MM.1S (cell line): ENCODE results near the gene ABCF3.

ENCODE experiments used
- EZH2 ChIP-seq: fragments of 300-600 bp; sonication (generic); optimal IDR thresholded peaks from 2 replicates; pipeline ENCODE3; 2017; ENCODE audit warnings: low read depth, mild to moderate bottlenecking, antibody characterized with exemption, low read length, mixed read lengths
- TF ChIP-seq, protein P1 (sequence below): fragments of 300-600 bp; sonication (generic); IDR thresholded peaks from 2 replicates; pipeline ENCODE4 v1.5.1; 2016; ENCODE audit warnings: antibody characterized with exemption, low read length, mixed read lengths

DNA sequence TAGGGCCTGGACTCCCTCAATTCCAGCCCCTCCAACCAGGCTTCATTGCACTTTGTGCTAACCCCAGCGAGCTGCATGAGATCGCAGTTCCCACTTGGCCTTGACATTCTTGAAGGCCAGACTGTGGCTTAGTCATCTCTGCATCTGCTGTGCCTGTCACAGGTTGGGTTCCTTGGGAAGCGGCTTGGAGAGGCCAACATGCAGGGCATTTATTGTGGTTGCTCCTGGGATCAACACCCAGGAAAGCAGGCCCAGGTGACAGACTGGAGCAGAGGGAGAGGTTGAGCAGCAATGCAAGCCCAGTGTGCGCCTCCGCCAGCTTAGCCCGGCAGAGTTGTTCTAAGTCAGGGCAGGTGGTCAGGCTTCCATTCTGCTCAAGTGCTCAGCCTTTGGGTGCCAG lies 10.5 kb downstream of the ABCF3 start:
- TF ChIP-seq, protein P1, sequence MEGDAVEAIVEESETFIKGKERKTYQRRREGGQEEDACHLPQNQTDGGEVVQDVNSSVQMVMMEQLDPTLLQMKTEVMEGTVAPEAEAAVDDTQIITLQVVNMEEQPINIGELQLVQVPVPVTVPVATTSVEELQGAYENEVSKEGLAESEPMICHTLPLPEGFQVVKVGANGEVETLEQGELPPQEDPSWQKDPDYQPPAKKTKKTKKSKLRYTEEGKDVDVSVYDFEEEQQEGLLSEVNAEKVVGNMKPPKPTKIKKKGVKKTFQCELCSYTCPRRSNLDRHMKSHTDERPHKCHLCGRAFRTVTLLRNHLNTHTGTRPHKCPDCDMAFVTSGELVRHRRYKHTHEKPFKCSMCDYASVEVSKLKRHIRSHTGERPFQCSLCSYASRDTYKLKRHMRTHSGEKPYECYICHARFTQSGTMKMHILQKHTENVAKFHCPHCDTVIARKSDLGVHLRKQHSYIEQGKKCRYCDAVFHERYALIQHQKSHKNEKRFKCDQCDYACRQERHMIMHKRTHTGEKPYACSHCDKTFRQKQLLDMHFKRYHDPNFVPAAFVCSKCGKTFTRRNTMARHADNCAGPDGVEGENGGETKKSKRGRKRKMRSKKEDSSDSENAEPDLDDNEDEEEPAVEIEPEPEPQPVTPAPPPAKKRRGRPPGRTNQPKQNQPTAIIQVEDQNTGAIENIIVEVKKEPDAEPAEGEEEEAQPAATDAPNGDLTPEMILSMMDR: no peak
- no peak for TF ChIP-seq EZH2
